HepG2 (cell line): ENCODE measurements around the gene KDM2B. TPM values are rescaled to one million over a fixed set of nuclear protein-coding genes. Genes with fewer than 3 reads are reported as not detected.

Source experiments
- ATAC-seq: fragments of 200-7000 bp; cut with Tn5 transposase; 3 replicates; pipeline ENCODE4 v1.9.1; 2020; ENCODE audit warnings: mild to moderate bottlenecking, moderate library complexity
- BruUV-seq: library from RNA; stranded (reverse); fragments of 400-500 nt; replicated peaks from 2 replicates; lab custom pipeline; 2021; lab: Mats Ljungman, UMichigan
- CTCF ChIA-PET: fragments of 300-600 bp; formaldehyde crosslinking; extraction: SDS; loops from one replicate; lab custom pipeline; 2021; ENCODE audit warnings: low total read pairs, inconsistent platforms, low intra/inter-chr PET ratio; lab: Yijun Ruan, JAX
- POLR2A ChIA-PET: fragments of 350-600 bp; sonication (Branson Sonifier 250); formaldehyde crosslinking; loops from one replicate; lab custom pipeline; 2020; ENCODE audit warnings: antibody characterized with exemption, inconsistent platforms; lab: Yijun Ruan, JAX
- DNase-seq: peaks from one replicate; pipeline ENCODE4 v3.0.0-alpha.2; 2015; ENCODE audit warnings: low spot score
- FAIRE-seq: peaks from 3 replicates; lab custom pipeline; 2011; peaks lifted over from hg19 to GRCh38; lab: Jason Lieb, UNC
- H2AFZ ChIP-seq: one replicate; pipeline ENCODE4 v1.6.1; 2011; ENCODE audit warnings: low read length, inconsistent platforms
- H3K27ac ChIP-seq: fragments of 300-600 bp; 3 replicates; pipeline ENCODE4 v1.8.0; 2011; ENCODE audit warnings: mixed run types, mild to moderate bottlenecking, mixed read lengths, low read length, inconsistent platforms; ENCODE audit not compliant: insufficient read depth; ENCODE audit errors: extremely low read length
- H3K27me3 ChIP-seq, 2 experiments: fragments of 200-600 bp in 1 of 2; 2 replicates in 1 of 2; 3 replicates in 1 of 2; pipeline versions ENCODE4 v1.6.0 to v1.8.0; 2011; ENCODE audit warnings: low read length in 2 of 2, mild to moderate bottlenecking in 2 of 2, moderate library complexity in 2 of 2, inconsistent platforms in 1 of 2; ENCODE audit not compliant: insufficient read depth in 2 of 2, control insufficient read depth in 1 of 2
- H3K36me3 ChIP-seq, 2 experiments: fragments of 200-600 bp in 1 of 2; replicated peaks in 1 of 2; 2 replicates in 1 of 2; 3 replicates in 1 of 2; pipeline versions ENCODE4 v1.5.1 to v1.8.0; 2011; ENCODE audit warnings: low read length in 2 of 2, inconsistent platforms in 1 of 2; ENCODE audit not compliant: insufficient read depth in 2 of 2, control insufficient read depth in 1 of 2
- H3K4me1 ChIP-seq: 2 replicates; pipeline ENCODE4 v1.5.1; 2012; ENCODE audit warnings: low read length, inconsistent platforms; ENCODE audit not compliant: insufficient read depth
- H3K4me2 ChIP-seq: 2 replicates; pipeline ENCODE4 v1.6.0; 2011; ENCODE audit warnings: low read depth, low read length, inconsistent platforms
- H3K4me3 ChIP-seq, 3 experiments: fragments of 200-600 bp in 1 of 3; sonication (generic), shearing (Covaris generic) in 1 of 3; replicated peaks in 1 of 3; 2 replicates each; pipeline ENCODE4 v1.5.1; 2011 to 2016; ENCODE audit warnings: low read length in 3 of 3, inconsistent platforms in 2 of 3, low read depth in 2 of 3, mild to moderate bottlenecking in 2 of 3, control low read depth in 1 of 3, mixed read lengths in 1 of 3; ENCODE audit not compliant: insufficient read depth in 1 of 3
- H3K79me2 ChIP-seq: one replicate; pipeline ENCODE4 v1.6.1; 2011; ENCODE audit warnings: low read length, inconsistent platforms; ENCODE audit not compliant: insufficient read depth
- H3K9ac ChIP-seq: 2 replicates; pipeline ENCODE4 v1.6.0; 2011; ENCODE audit warnings: mild to moderate bottlenecking, low read depth, low read length, inconsistent platforms; ENCODE audit not compliant: insufficient read depth
- H3K9me3 ChIP-seq: 2 replicates; pipeline ENCODE4 v1.5.1; 2012; ENCODE audit warnings: mild to moderate bottlenecking, low read length
- H4K20me1 ChIP-seq: 2 replicates; pipeline ENCODE4 v1.6.0; 2011; ENCODE audit warnings: inconsistent platforms, mild to moderate bottlenecking, low read length, moderate library complexity; ENCODE audit not compliant: insufficient read depth
- POLR2G ChIP-seq: fragments of 200-400 bp; formaldehyde crosslinking; IDR thresholded peaks from 2 replicates; pipeline ENCODE4 v1.6.1; 2018; ENCODE audit warnings: mild to moderate bottlenecking, low read depth, low read length, moderate library complexity
- RXRA ChIP-seq: sonication (generic); formaldehyde crosslinking; IDR thresholded peaks from 2 replicates; pipeline ENCODE4 v1.5.1; 2020; ENCODE audit warnings: missing genetic modification reagents
- SETDB1 ChIP-seq: sonication (generic); formaldehyde crosslinking; IDR thresholded peaks from 2 replicates; pipeline ENCODE4 v1.5.1; 2020; ENCODE audit warnings: missing genetic modification reagents, mild to moderate bottlenecking, borderline replicate concordance
- TBX2 ChIP-seq: sonication (generic); formaldehyde crosslinking; IDR thresholded peaks from 2 replicates; pipeline ENCODE4 v1.5.0; 2020; ENCODE audit warnings: missing genetic modification reagents, mild to moderate bottlenecking, borderline replicate concordance
- XRCC5 ChIP-seq: fragments of 200-400 bp; formaldehyde crosslinking; optimal IDR thresholded peaks from 2 replicates; pipeline ENCODE3; 2017; ENCODE audit warnings: mild to moderate bottlenecking, low read length
- ZBTB21 ChIP-seq: sonication (generic); formaldehyde crosslinking; IDR thresholded peaks from 2 replicates; pipeline ENCODE4 v1.4.0; 2020; ENCODE audit warnings: missing genetic modification reagents
- ZMAT5 ChIP-seq: sonication (generic); formaldehyde crosslinking; IDR thresholded peaks from 2 replicates; pipeline ENCODE4 v1.5.0; 2020; ENCODE audit warnings: mild to moderate bottlenecking, low read depth, missing genetic modification reagents, borderline replicate concordance
- ZNF3 ChIP-seq: IDR thresholded peaks from 2 replicates; pipeline ENCODE4 v1.7.0; 2017; ENCODE audit warnings: inconsistent platforms
- ZNF567 ChIP-seq: sonication (generic); formaldehyde crosslinking; IDR thresholded peaks from 2 replicates; pipeline ENCODE4 v1.8.1; 2023; ENCODE audit warnings: mild to moderate bottlenecking, missing genetic modification reagents, borderline replicate concordance
- ZNF629 ChIP-seq: sonication (generic); formaldehyde crosslinking; conservative IDR thresholded peaks from 2 replicates; pipeline ENCODE4 v1.5.0; 2020; ENCODE audit warnings: missing genetic modification reagents
- WGBS: methylation state at CpG from one replicate; pipeline ENCODE4 v1.1.6; 2017; ENCODE audit warnings: low lambda C conversion rate; 5-methylcytosine and 5-hydroxymethylcytosine counted together
- in situ Hi-C: cut with HindIII; loops from 2 replicates; pipeline ENCODE4 v1.10.0; 2017; ENCODE audit warnings: low pct_unique_long_range_greater_than_20kb; ENCODE audit not compliant: extremely low pct_ligation_motif_present
- intact Hi-C: fragments of 100-400 bp; cut with micrococcal nuclease; formaldehyde crosslinking; loops from one replicate; pipeline ENCODE4 v1.10.0; 2022; ENCODE audit not compliant: unreplicated experiment
- polyA plus RNA-seq, 8 experiments: library from polyadenylated mRNA; depleted of rRNA in 3 of 8; stranded (reverse) in 7 of 8; unstranded in 1 of 8; fragments of >200 nt; fragmentation: Illumina TruSeq in 4 of 8; extraction: Trizol in 4 of 8; gene quantifications; 2 replicates each; pipeline versions ENCODE4 v1.2.1 to v1.2.3, GENCODE V29; 2011 to 2016; ENCODE audit warnings: low read depth in 4 of 8, missing spikeins in 1 of 8, mixed read lengths in 1 of 8; ENCODE audit not compliant: insufficient read depth in 1 of 8
- total RNA-seq, 5 experiments: library from RNA; depleted of rRNA; stranded (reverse); fragments of >200 nt; fragmentation: Illumina TruSeq; extraction: Trizol; gene quantifications; 2 replicates each; pipeline ENCODE4 v1.2.3, GENCODE V29; 2016; ENCODE audit warnings: low read depth in 1 of 5
- TF ChIP-seq, protein P1 (sequence below): sonication (generic); formaldehyde crosslinking; IDR thresholded peaks from 2 replicates; pipeline ENCODE4 v1.8.1; 2023; ENCODE audit warnings: mild to moderate bottlenecking, moderate library complexity, missing genetic modification reagents

The KDM2B gene
- total and polyA plus RNA-seq, 2 of the 13 experiments (the other 11 are each of a cell fraction or from before 2014, with no cell fraction given): 17.5 to 26.1 TPM

DNA sequence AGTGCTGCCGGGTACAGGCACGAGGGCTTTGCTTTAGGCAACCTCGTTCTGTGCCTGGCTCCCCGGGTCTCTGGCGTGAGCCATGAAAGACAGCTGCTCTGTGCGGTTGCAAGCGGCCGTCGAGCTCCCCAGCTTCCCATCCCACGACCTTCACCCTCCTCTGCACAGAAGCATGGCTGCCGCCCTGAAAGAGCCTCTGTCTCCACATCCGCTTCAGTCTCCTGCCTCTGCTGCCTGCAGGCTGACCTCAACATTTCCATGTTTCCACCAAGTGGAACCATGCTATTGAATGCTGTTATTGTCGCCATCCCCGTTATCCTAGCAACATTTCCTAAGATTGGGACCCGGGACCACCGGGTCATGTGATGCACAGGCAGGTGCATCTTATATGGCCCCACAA, 57.1 kb downstream of the KDM2B start (continued):
- no peak for TF ChIP-seq ZNF567
- TF ChIP-seq TBX2 (CRISPR knock-in tag): no peak

DNA sequence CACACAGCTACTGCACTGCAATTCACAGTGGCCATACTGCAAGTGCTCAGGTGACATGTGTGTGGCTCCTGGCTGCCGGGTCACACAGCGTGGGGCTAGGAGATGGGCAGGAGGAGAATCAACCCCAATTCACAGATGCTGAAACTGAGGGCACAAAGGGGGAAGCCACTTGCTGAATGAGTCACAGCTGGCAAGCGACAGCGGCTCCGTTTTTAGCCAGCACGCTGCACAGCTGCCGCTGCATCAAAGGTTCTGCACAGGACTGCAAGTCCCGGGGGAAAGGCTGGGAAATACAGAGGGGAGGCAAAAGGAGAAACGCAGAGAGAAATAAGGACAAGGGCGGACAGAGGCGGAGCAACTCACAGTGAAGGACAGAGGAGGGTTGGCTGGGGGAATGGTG, 57.9 kb downstream of the KDM2B start:
- no peak overlapping the region for H3K9ac ChIP-seq
- WGBS: 96% methylated on average over 11 of the region's 11 CpGs
- ATAC-seq (no peak), FAIRE-seq (no peak), DNase-seq (no peak)
- no peak overlapping the region for H3K4me2 ChIP-seq
- in situ Hi-C loops: no loop called here
- H3K4me1 ChIP-seq: peaks cover 20% of the 10 kb centered on the region
- no peaks in the 10 kb centered on the region for H3K9me3 ChIP-seq
- TF ChIP-seq ZNF629 (0 out of 2 replicates have a peak, but pooled peaks have one; percentile 13), XRCC5 (no peak)
- no peak overlapping the region for H2AFZ ChIP-seq
- intact Hi-C loops: loop anchor here (2.0 kb wide), 1 partner anchor 34 kb away; no protein-coding TSS in a partner anchor
- H3K27ac ChIP-seq: no peak overlapping the region
- ChIA-PET CTCF (no interaction called here), POLR2A (interaction anchor here (1.1 kb wide), 1 partner anchor 14 kb away, joined by 3 read pairs; no protein-coding TSS in a partner anchor)
- no TSS peak for BruUV-seq
- H3K27me3 ChIP-seq: no peaks in the 10 kb centered on the region
- no peaks in the 10 kb centered on the region for H3K79me2 ChIP-seq
- no peak overlapping the region for H3K4me3 ChIP-seq
- H4K20me1 ChIP-seq: no peaks in the 10 kb centered on the region
- peaks cover 5 to 6% of the 10 kb centered on the region in 2 experiments; a peak in 2 of 5 replicates for H3K36me3 ChIP-seq

DNA sequence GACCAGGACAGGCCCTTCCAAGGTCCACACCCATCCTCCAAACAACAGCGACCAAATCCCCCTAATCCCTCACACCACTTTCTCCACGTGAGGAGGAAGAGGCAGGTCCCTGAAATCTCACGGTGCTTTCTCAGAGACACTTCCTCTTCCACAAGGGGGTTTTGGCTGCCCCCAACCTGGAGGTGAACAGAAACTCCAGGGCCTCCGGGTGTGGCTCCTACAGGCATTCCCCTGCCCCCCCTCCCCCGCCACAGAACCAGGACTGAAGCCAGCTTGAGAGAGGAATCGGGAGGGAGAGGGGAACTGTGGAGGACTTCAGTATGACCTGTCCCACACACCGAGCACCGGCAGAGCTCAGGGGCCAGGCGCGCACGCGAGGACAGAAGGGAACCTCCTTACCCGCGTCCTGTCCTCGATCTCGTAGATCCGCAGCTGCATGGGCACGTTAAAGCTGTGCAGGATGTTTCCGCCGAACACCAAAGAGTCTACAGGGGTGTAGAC, 60.2 kb downstream of the KDM2B start:
- no peak overlapping the region for H3K4me3 ChIP-seq
- no peaks in the 10 kb centered on the region for H4K20me1 ChIP-seq
- peaks cover 5% of the 10 kb centered on the region in 2 experiments; a peak in 2 of 5 replicates for H3K36me3 ChIP-seq
- 94% methylated on average over 12 of the region's 20 CpGs for WGBS
- no peak overlapping the region for H3K9ac ChIP-seq
- H3K4me2 ChIP-seq: no peak overlapping the region
- no peak overlapping the region for H3K27ac ChIP-seq
- ChIA-PET CTCF (no interaction called here), POLR2A (no interaction called here)
- TF ChIP-seq ZMAT5 (CRISPR knock-in tag) (no peak), POLR2G (no peak), SETDB1 (no peak), ZNF3 (CRISPR knock-in tag) (no peak), ZBTB21 (CRISPR knock-in tag) (no peak), RXRA (no peak)
- TF ChIP-seq, protein P1, sequence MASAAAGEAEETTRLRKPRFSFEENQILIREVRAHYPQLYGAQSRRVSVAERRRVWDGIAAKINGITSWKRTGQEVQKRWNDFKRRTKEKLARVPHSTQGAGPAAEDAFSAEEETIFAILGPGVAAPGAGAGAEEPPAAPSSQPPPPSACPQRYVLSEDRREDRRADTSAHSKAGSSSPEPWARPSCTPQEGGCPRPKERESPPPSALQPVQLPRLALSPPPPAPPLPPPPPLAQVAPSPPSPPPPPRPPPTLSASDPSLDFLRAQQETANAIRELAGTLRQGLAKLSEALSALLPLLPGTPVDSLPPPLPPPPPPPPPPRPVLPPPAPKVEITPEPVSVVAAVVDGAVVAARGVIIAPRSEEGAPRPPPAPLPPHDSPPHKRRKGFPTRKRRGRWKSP (CRISPR knock-in tag): no peak
- ATAC-seq (no peak), FAIRE-seq (no peak), DNase-seq (no peak)
- intact Hi-C loops (no loop called here), in situ Hi-C loops (no loop called here)
- H3K79me2 ChIP-seq: no peaks in the 10 kb centered on the region
- no TSS peak for BruUV-seq
- no peaks in the 10 kb centered on the region for H3K27me3 ChIP-seq
- no peak overlapping the region for H2AFZ ChIP-seq
- no peaks in the 10 kb centered on the region for H3K9me3 ChIP-seq
- peaks cover 33% of the 10 kb centered on the region for H3K4me1 ChIP-seq
